A673 (cell line): Measurements from ENCODE around the gene DYNC2I2. TPM values are rescaled to one million over a fixed set of nuclear protein-coding genes. Genes with fewer than 3 reads are reported as not detected.

Experiments
- BruUV-seq: library from RNA; stranded (reverse); fragments of 400-500 nt; replicated peaks from 2 replicates; lab custom pipeline; 2021; lab: Mats Ljungman, UMichigan
- CTCF ChIA-PET: fragments of 300-600 bp; sonication (Branson Sonifier 250); formaldehyde crosslinking; loops from one replicate; lab custom pipeline; 2022; ENCODE audit warnings: antibody characterized with exemption; lab: Charles Lee
- POLR2A ChIA-PET: fragments of 300-600 bp; sonication (Branson Sonifier 250); formaldehyde crosslinking; loops from one replicate; lab custom pipeline; 2022; ENCODE audit warnings: antibody characterized with exemption; ENCODE audit not compliant: low non-redundant PET; lab: Charles Lee
- DNase-seq: peaks from one replicate; pipeline ENCODE4 v3.0.0-alpha.2; 2015; ENCODE audit warnings: low spot score
- H3K27ac ChIP-seq: fragments of 200-600 bp; sonication (generic); 2 replicates; pipeline ENCODE4 v1.5.1; 2016; ENCODE audit warnings: mixed run types, low read depth, mild to moderate bottlenecking, mixed read lengths, antibody characterized with exemption, low read length; ENCODE audit not compliant: poor library complexity, severe bottlenecking
- H3K27me3 ChIP-seq: fragments of 200-600 bp; sonication (generic); replicated peaks from 2 replicates; pipeline ENCODE4 v1.6.1; 2017; ENCODE audit warnings: mixed run types, low read depth, mild to moderate bottlenecking, mixed read lengths, antibody characterized with exemption, low read length; ENCODE audit not compliant: insufficient read depth, poor library complexity
- H3K36me3 ChIP-seq: fragments of 200-600 bp; sonication (generic); 2 replicates; pipeline ENCODE4 v1.6.1; 2016; ENCODE audit warnings: mixed run types, mild to moderate bottlenecking, mixed read lengths, antibody characterized with exemption, low read length; ENCODE audit not compliant: insufficient read depth, poor library complexity, severe bottlenecking
- H3K4me1 ChIP-seq: fragments of 200-600 bp; sonication (generic); 2 replicates; pipeline ENCODE4 v1.6.1; 2017; ENCODE audit warnings: mixed run types, mild to moderate bottlenecking, mixed read lengths, antibody characterized with exemption, low read length; ENCODE audit not compliant: insufficient read depth, poor library complexity, severe bottlenecking
- H3K4me3 ChIP-seq: fragments of 200-600 bp; sonication (generic); 2 replicates; pipeline ENCODE4 v1.5.1; 2016; ENCODE audit warnings: low read depth, mixed run types, mild to moderate bottlenecking, mixed read lengths, low read length; ENCODE audit not compliant: poor library complexity, severe bottlenecking
- H3K9me3 ChIP-seq: fragments of 200-600 bp; sonication (generic); 2 replicates; pipeline ENCODE4 v1.6.1; 2016; ENCODE audit warnings: mixed run types, low read depth, mild to moderate bottlenecking, mixed read lengths, antibody characterized with exemption, low read length; ENCODE audit not compliant: poor library complexity, severe bottlenecking
- CTCF ChIP-seq: fragments of 300-800, 200-600 bp; sonication (generic); conservative IDR thresholded peaks from 2 replicates; pipeline ENCODE4 v1.5.1; 2017; ENCODE audit warnings: low read depth, mild to moderate bottlenecking, antibody characterized with exemption, low read length, moderate library complexity, mixed read lengths
- EZH2 ChIP-seq: fragments of 200-600 bp; sonication (generic); IDR thresholded peaks from 2 replicates; pipeline ENCODE4 v1.6.1; 2017; ENCODE audit warnings: borderline replicate concordance, low read depth, mild to moderate bottlenecking, mixed read lengths, antibody characterized with exemption, low read length; ENCODE audit not compliant: poor library complexity, severe bottlenecking
- intact Hi-C: fragments of 100-400 bp; cut with micrococcal nuclease; formaldehyde crosslinking; loops from one replicate; pipeline ENCODE4 v1.10.0; 2022; ENCODE audit not compliant: unreplicated experiment
- total RNA-seq: library from RNA; stranded (reverse); gene quantifications from 2 replicates; pipeline ENCODE4 v1.2.3, GENCODE V29; 2021

The DYNC2I2 gene
- total RNA-seq, 1 experiment from 2014 or later: 135 TPM

GRCh38 chr9:128634111-128634510 lies 22.5 kb downstream of the DYNC2I2 start:
- H3K9me3 ChIP-seq: no peaks in the 10 kb centered on the region
- intact Hi-C loops: no loop called here
- no peaks in the 10 kb centered on the region for H3K27me3 ChIP-seq
- no TSS peak for BruUV-seq
- ChIA-PET POLR2A (no interaction called here), CTCF (no interaction called here)
- TF ChIP-seq EZH2 (no peak), CTCF (no peak)
- peaks cover 83% of the 10 kb centered on the region for H3K36me3 ChIP-seq
- H3K4me3 ChIP-seq: no peak overlapping the region
- H3K27ac ChIP-seq: no peak overlapping the region
- DNase-seq: no peak
- H3K4me1 ChIP-seq: no peaks in the 10 kb centered on the region

- Histone ChIP-seq H3K9me3 (no peaks in the 10 kb centered on the region), H3K27me3 (no peaks in the 10 kb centered on the region), H3K36me3 (peaks cover 84% of the 10 kb centered on the region), H3K27ac (no peak overlapping the region), H3K4me1 (no peaks in the 10 kb centered on the region), H3K4me3 (no peak overlapping the region)
- no peak for DNase-seq
- intact Hi-C loops: no loop called here
- POLR2A ChIA-PET: no interaction called here
- CTCF ChIA-PET: no interaction called here
- TF ChIP-seq EZH2 (no peak), CTCF (no peak)
- TSS peak; percentile 87 for BruUV-seq
Observed at GRCh38 chr9:128633601-128634000, 23.0 kb downstream of the DYNC2I2 start.

- TSS peak; percentile 98 for BruUV-seq
- ChIA-PET CTCF (no interaction called here), POLR2A (no interaction called here)
- H3K4me1 ChIP-seq: no peaks in the 10 kb centered on the region
- TF ChIP-seq EZH2 (no peak), CTCF (no peak)
- intact Hi-C loops: no loop called here
- no peaks in the 10 kb centered on the region for H3K27me3 ChIP-seq
- H3K36me3 ChIP-seq: peaks cover 87% of the 10 kb centered on the region
- DNase-seq: no peak
- H3K4me3 ChIP-seq: no peak overlapping the region
- no peaks in the 10 kb centered on the region for H3K9me3 ChIP-seq
- no peak overlapping the region for H3K27ac ChIP-seq
Observed at GRCh38 chr9:128633057-128633456, 23.6 kb downstream of the DYNC2I2 start.
